Caco-2 (cell line): ENCODE data around the gene CBFA2T2. TPM values are rescaled to one million over a fixed set of nuclear protein-coding genes. Genes with fewer than 3 reads are reported as not detected.
A peak's percentile ranks its signal among the peaks of the same experiment; 100 is the strongest.

Experiments used
- BruUV-seq: library from RNA; stranded (reverse); fragments of 400-500 nt; replicated peaks from 2 replicates; lab custom pipeline; 2021; lab: Mats Ljungman, UMichigan
- CTCF ChIA-PET: fragments of 300-600 bp; sonication (Branson Sonifier 250); formaldehyde crosslinking; loops from one replicate; lab custom pipeline; 2022; ENCODE audit warnings: antibody characterized with exemption; lab: Charles Lee
- POLR2A ChIA-PET: fragments of 300-600 bp; sonication (Branson Sonifier 250); formaldehyde crosslinking; loops from one replicate; lab custom pipeline; 2022; ENCODE audit warnings: antibody characterized with exemption; lab: Charles Lee
- DNase-seq, 2 experiments: peaks; one replicate each; pipeline versions ENCODE4 v3.0.0 to v3.0.0-alpha.2; 2020 to 2022
- H3K27me3 ChIP-seq: replicated peaks from 2 replicates; pipeline ENCODE4 v1.6.0; 2011; ENCODE audit warnings: low read length; ENCODE audit not compliant: control insufficient read depth, insufficient read depth
- H3K36me3 ChIP-seq: 2 replicates; pipeline ENCODE4 v1.5.1; 2011; ENCODE audit warnings: low read length; ENCODE audit not compliant: control insufficient read depth, insufficient read depth
- H3K4me1 ChIP-seq: fragments of 250-450 bp; sonication (Bioruptor Pico); 2 replicates; pipeline ENCODE4 v1.5.1; 2020; ENCODE audit warnings: mild to moderate bottlenecking
- H3K4me3 ChIP-seq: 2 replicates; pipeline ENCODE4 v1.5.1; 2011; ENCODE audit warnings: low read depth, mild to moderate bottlenecking, control low read depth, low read length
- H3K9me3 ChIP-seq: fragments of 250-450 bp; sonication (Bioruptor Pico); 2 replicates; pipeline ENCODE4 v1.5.1; 2020; ENCODE audit warnings: mild to moderate bottlenecking, moderate library complexity
- H3K27ac Mint-ChIP-seq: one replicate; pipeline ENCODE4 v1.8.0; 2022; ENCODE audit warnings: mixed read lengths; ENCODE audit not compliant: unreplicated experiment
- H3K27me3 Mint-ChIP-seq: one replicate; pipeline ENCODE4 v1.8.0; 2022; ENCODE audit warnings: mixed read lengths; ENCODE audit not compliant: insufficient read depth, unreplicated experiment
- H3K36me3 Mint-ChIP-seq: one replicate; pipeline ENCODE4 v1.8.0; 2022; ENCODE audit warnings: mild to moderate bottlenecking, mixed read lengths; ENCODE audit not compliant: insufficient read depth, unreplicated experiment
- H3K4me1 Mint-ChIP-seq: one replicate; pipeline ENCODE4 v1.8.0; 2022; ENCODE audit warnings: low read depth, mixed read lengths; ENCODE audit not compliant: unreplicated experiment
- H3K4me3 Mint-ChIP-seq: one replicate; pipeline ENCODE4 v1.8.0; 2022; ENCODE audit warnings: mild to moderate bottlenecking, moderate library complexity, mixed read lengths; ENCODE audit not compliant: unreplicated experiment
- H3K9me3 Mint-ChIP-seq: one replicate; pipeline ENCODE4 v1.8.0; 2022; ENCODE audit warnings: mixed read lengths; ENCODE audit not compliant: unreplicated experiment
- CTCF ChIP-seq, 2 experiments: fragments of 200-600 bp in 1 of 2; IDR thresholded peaks; 1 replicate in 1 of 2; 2 replicates in 1 of 2; pipeline versions ENCODE4 v1.5.1 to v1.8.0; 2011 to 2022; ENCODE audit warnings: antibody characterized with exemption in 1 of 2, control low read depth in 1 of 2, inconsistent platforms in 1 of 2, low read depth in 1 of 2, low read length in 1 of 2, mild to moderate bottlenecking in 1 of 2, moderate library complexity in 1 of 2; ENCODE audit not compliant: insufficient read depth in 1 of 2, severe bottlenecking in 1 of 2, unreplicated experiment in 1 of 2
- intact Hi-C: fragments of 100-400 bp; cut with micrococcal nuclease; formaldehyde crosslinking; loops from one replicate; pipeline ENCODE4 v1.10.0; 2022; ENCODE audit not compliant: unreplicated experiment
- total RNA-seq: library from RNA; stranded (reverse); gene quantifications from 2 replicates; pipeline ENCODE4 v1.2.3, GENCODE V29; 2022

CBFA2T2 gene
- total RNA-seq, 1 experiment from 2014 or later = 30.6 TPM

GRCh38 chr20:33554914-33555420, 65.1 kb downstream of the CBFA2T2 start:
- no TSS peak for BruUV-seq
- Histone ChIP-seq H3K27me3 (no peaks in the 10 kb centered on the region), H3K9me3 (no peaks in the 10 kb centered on the region), H3K4me3 (no peak overlapping the region), H3K4me1 (peaks cover 10% of the 10 kb centered on the region), H3K36me3 (peaks cover 2% of the 10 kb centered on the region; the same call in 1 of the 2 replicates)
- POLR2A ChIA-PET = interaction anchor here (1.1 kb wide), 2 partner anchors 65 to 111 kb away, joined by 6 to 8 read pairs; partner anchors contain the start of genes CBFA2T2 and SNTA1
- TF ChIP-seq CTCF (IDR thresholded peaks at IDR 0.05; ENCODE audit: insufficient read depth in 1 of 2, low read depth in 1 of 2, low read length in 1 of 2, severe bottlenecking in 1 of 2, unreplicated experiment in 1 of 2) = no peak
- no peaks in the 10 kb centered on the region for H3K27me3 Mint-ChIP-seq
- no peak overlapping the region for H3K4me3 Mint-ChIP-seq
- H3K4me1 Mint-ChIP-seq = peaks cover 17% of the 10 kb centered on the region
- peak in 1 of 2 experiments; percentile 74 for DNase-seq
- H3K27ac Mint-ChIP-seq = peak overlapping the region; percentile 56
- H3K36me3 Mint-ChIP-seq = peaks cover 13% of the 10 kb centered on the region
- H3K9me3 Mint-ChIP-seq = no peaks in the 10 kb centered on the region
- CTCF ChIA-PET = interaction anchor here (0.7 to 1.3 kb wide), 5 partner anchors 85 to 116 kb away, joined by 3 to 8 read pairs (median 3); no protein-coding TSS in a partner anchor
- intact Hi-C loops = no loop called here

GRCh38 chr20:33555755-33556154, 65.9 kb downstream of the CBFA2T2 start:
- CTCF ChIA-PET = interaction anchor here (1.3 kb wide), 1 partner anchor 98 kb away, joined by 8 read pairs; no protein-coding TSS in a partner anchor
- no peak overlapping the region for H3K4me3 Mint-ChIP-seq

GRCh38 chr20:33556246-33556645, 66.3 kb downstream of the CBFA2T2 start:
- no peak for DNase-seq
- H3K4me3 ChIP-seq = no peak overlapping the region
- intact Hi-C loops = no loop called here
- Mint-ChIP-seq H3K27ac (peak overlapping the region; percentile 56), H3K4me3 (no peak overlapping the region), H3K9me3 (no peaks in the 10 kb centered on the region), H3K36me3 (peaks cover 13% of the 10 kb centered on the region), H3K27me3 (no peaks in the 10 kb centered on the region), H3K4me1 (peaks cover 17% of the 10 kb centered on the region)
- no peaks in the 10 kb centered on the region for H3K9me3 ChIP-seq
- CTCF ChIA-PET = no interaction called here
- POLR2A ChIA-PET = no interaction called here
- no peaks in the 10 kb centered on the region for H3K36me3 ChIP-seq
- no TSS peak for BruUV-seq
- no peaks in the 10 kb centered on the region for H3K27me3 ChIP-seq
- H3K4me1 ChIP-seq = peaks cover 10% of the 10 kb centered on the region
- TF ChIP-seq CTCF (IDR thresholded peaks at IDR 0.05; ENCODE audit: insufficient read depth in 1 of 2, low read depth in 1 of 2, low read length in 1 of 2, severe bottlenecking in 1 of 2, unreplicated experiment in 1 of 2) = no peak

More at GRCh38 chr20:33555755-33556154, 65.9 kb downstream of the CBFA2T2 start:
- Histone ChIP-seq H3K9me3 (no peaks in the 10 kb centered on the region), H3K27me3 (no peaks in the 10 kb centered on the region), H3K4me1 (peaks cover 10% of the 10 kb centered on the region), H3K36me3 (peaks cover under 1% of the 10 kb centered on the region; the same call in 1 of the 2 replicates), H3K4me3 (no peak overlapping the region)
- TF ChIP-seq CTCF (IDR thresholded peaks at IDR 0.05; ENCODE audit: insufficient read depth in 1 of 2, low read depth in 1 of 2, low read length in 1 of 2, severe bottlenecking in 1 of 2, unreplicated experiment in 1 of 2) = no peak
- H3K4me1 Mint-ChIP-seq = peaks cover 17% of the 10 kb centered on the region
- BruUV-seq = no TSS peak
- POLR2A ChIA-PET = interaction anchor here (1.1 kb wide), 1 partner anchor 66 kb away, joined by 8 read pairs; the partner anchor contains the start of gene CBFA2T2
- no peaks in the 10 kb centered on the region for H3K27me3 Mint-ChIP-seq
- DNase-seq = no peak
- peak overlapping the region; percentile 56 for H3K27ac Mint-ChIP-seq
- intact Hi-C loops = no loop called here
- H3K9me3 Mint-ChIP-seq = no peaks in the 10 kb centered on the region
- peaks cover 13% of the 10 kb centered on the region for H3K36me3 Mint-ChIP-seq
